Uterus (tissue), 4 donors: ENCODE measurements around the gene SNTB2. TPM values are rescaled to one million over a fixed set of nuclear protein-coding genes. Genes with fewer than 3 reads are reported as not detected.

Experiments used
- DNase-seq, 2 donors: peaks; one replicate each; pipeline ENCODE4 v3.0.0-alpha.2; 2019 to 2020
- H3K27ac ChIP-seq, 2 donors: fragments of 200-600 bp; sonication (generic); 1 replicate in 1 of 2; 2 replicates in 1 of 2; pipeline ENCODE4 v1.5.1; 2016 to 2018
- H3K27me3 ChIP-seq, 2 donors: fragments of 200-600 bp; sonication (generic); one replicate each; pipeline ENCODE4 v1.5.1; 2018 to 2019; ENCODE audit warnings: control low read depth in 1 of 2
- H3K36me3 ChIP-seq, 2 donors: fragments of 200-600 bp; sonication (generic); one replicate each; pipeline ENCODE4 v1.5.1; 2019; ENCODE audit warnings: control low read depth in 1 of 2
- H3K4me1 ChIP-seq, 2 donors: fragments of 200-600 bp; sonication (generic); one replicate each; pipeline ENCODE4 v1.5.1; 2018 to 2019; ENCODE audit warnings: control low read depth in 1 of 2
- H3K4me3 ChIP-seq, 2 donors: fragments of 200-600 bp; sonication (generic); 1 replicate in 1 of 2; 2 replicates in 1 of 2; pipeline ENCODE4 v1.5.1; 2018 to 2019; ENCODE audit warnings: mild to moderate bottlenecking in 1 of 2
- H3K9me3 ChIP-seq, 2 donors: fragments of 200-600 bp; sonication (generic); one replicate each; pipeline ENCODE4 v1.5.1; 2019; ENCODE audit warnings: control low read depth in 1 of 2
- POLR2A ChIP-seq, 2 donors: fragments of 450-650 bp; IDR thresholded peaks; one replicate each; pipeline ENCODE4 v1.6.1; 2016; ENCODE audit warnings: antibody characterized with exemption in 2 of 2, mild to moderate bottlenecking in 1 of 2, moderate library complexity in 1 of 2
- intact Hi-C: fragments of 100-400 bp; cut with DNase I; formaldehyde crosslinking; loops from one replicate; pipeline ENCODE4 v1.15.1; 2023; ENCODE audit warnings: low total_unique reads
- total RNA-seq, 4 donors: library from RNA; depleted of rRNA in 3 of 4; stranded (reverse); fragments of >200 nt in 3 of 4; gene quantifications; one replicate each; pipeline versions ENCODE4 v1.1.0 to v1.2.4, GENCODE V29; 2014 to 2023
- TF ChIP-seq, protein P1 (sequence below), 4 experiments: fragments of 200-600 bp in 2 of 4; fragments of 450-650 bp in 2 of 4; sonication (generic) in 2 of 4; IDR thresholded peaks; one replicate each; pipeline ENCODE4 v1.5.1; 2016 to 2019; ENCODE audit warnings: antibody characterized with exemption in 4 of 4, mild to moderate bottlenecking in 2 of 4, moderate library complexity in 1 of 4
- donor health status: DM: yes; HTN: yes; CAD: no.

The SNTB2 gene
- total RNA-seq, 4 donors from 2014 or later, result 28.2 to 88.0 (median 59.5) TPM

DNA sequence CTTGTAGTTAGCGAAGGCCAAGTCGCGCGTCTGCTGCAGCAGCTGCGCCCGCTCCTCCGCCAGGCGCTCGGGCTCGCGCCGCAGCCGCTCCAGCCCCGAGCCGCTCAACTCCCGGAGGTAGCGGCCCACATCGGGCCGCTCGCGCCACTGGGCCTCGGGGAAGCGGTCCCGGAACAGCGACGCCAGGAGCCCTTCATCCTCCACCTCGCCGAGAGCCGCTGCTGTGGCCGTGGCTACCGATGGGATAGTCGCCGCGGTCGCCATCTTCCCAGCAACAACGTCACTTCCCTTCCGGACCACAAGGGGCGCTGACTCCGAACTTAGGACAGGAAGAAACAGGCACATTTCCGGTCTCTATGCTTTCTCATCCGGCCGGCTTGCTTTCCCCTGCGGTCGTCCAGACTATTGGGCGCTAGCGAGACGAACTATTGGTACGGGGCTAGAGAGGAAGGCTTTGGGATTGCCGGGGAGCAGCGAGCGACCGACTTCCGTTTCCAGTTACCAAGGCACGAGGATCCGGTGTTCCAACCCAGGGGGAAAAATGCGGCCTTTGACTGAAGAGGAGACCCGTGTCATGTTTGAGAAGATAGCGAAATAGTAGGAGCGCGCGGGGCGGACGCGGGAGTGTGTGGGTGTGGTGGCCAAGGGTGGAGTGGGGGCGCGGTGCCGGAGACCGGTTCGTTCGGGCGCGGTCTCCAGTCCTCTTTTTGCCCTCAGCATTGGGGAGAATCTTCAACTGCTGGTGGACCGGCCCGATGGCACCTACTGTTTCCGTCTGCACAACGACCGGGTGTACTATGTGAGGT lies 152.5 kb downstream of the SNTB2 start, which contains the start of the genes COG8 and NIP7:
Gene COG8 (minus strand): TSS at position 276 of the 806 bp plus-strand sequence. CDS start 12 bp downstream, at position 264.
Gene NIP7 (plus strand): TSS at position 484 of the 806 bp plus-strand sequence. CDS start 58 bp downstream, at position 542.
- intact Hi-C loops, result no loop called here
- Histone ChIP-seq H3K4me1 (peaks cover 7 to 10% of the 10 kb centered on the region in 2 donors), H3K9me3 (no peaks in the 10 kb centered on the region), H3K36me3 (peaks cover 0 to 4% of the 10 kb centered on the region in 2 donors), H3K27ac (peak within 1 kb of the TSS; percentile 85 to 92), H3K4me3 (peak within 1 kb of the TSS; percentile 75 to 95), H3K27me3 (no peaks in the 10 kb centered on the region)
- TF ChIP-seq, protein P1, sequence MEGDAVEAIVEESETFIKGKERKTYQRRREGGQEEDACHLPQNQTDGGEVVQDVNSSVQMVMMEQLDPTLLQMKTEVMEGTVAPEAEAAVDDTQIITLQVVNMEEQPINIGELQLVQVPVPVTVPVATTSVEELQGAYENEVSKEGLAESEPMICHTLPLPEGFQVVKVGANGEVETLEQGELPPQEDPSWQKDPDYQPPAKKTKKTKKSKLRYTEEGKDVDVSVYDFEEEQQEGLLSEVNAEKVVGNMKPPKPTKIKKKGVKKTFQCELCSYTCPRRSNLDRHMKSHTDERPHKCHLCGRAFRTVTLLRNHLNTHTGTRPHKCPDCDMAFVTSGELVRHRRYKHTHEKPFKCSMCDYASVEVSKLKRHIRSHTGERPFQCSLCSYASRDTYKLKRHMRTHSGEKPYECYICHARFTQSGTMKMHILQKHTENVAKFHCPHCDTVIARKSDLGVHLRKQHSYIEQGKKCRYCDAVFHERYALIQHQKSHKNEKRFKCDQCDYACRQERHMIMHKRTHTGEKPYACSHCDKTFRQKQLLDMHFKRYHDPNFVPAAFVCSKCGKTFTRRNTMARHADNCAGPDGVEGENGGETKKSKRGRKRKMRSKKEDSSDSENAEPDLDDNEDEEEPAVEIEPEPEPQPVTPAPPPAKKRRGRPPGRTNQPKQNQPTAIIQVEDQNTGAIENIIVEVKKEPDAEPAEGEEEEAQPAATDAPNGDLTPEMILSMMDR (IDR thresholded peaks at IDR 0.05), result peak; percentile 81 to 91 (median 86)
- TF ChIP-seq POLR2A (IDR thresholded peaks at IDR 0.05), result peak in 1 of 2 donors; percentile 60
- DNase-seq, result peak; percentile 93 to 95

DNA sequence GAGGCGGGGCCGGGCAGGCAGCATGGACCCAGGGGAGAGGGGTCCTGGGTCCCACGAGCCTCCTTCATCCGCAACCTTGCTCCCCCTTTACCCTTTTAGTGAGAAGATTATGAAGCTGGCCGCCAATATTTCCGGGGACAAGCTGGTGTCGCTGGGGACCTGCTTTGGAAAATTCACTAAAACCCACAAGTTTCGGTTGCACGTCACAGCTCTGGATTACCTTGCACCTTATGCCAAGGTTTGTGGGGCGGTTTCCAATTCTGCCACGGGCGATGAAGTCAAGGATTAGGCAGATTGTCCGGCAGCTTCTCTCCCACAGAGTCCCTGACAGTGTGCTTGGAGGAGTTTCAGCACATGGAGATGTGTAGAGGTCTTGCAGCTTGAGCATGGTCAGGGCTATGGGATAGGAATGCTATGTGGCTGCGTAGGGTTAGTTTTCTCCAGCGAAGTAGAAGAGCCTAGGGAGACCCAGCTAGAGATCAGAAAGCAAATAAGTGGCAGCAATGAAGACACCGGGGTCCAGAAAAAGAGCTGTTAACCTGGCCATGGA lies 153.2 kb downstream of the SNTB2 start:
- H3K36me3 ChIP-seq, result peaks cover 0 to 4% of the 10 kb centered on the region in 2 donors
- no peaks in the 10 kb centered on the region for H3K27me3 ChIP-seq
- peaks cover 7 to 10% of the 10 kb centered on the region in 2 donors for H3K4me1 ChIP-seq
- intact Hi-C loops, result no loop called here
- H3K27ac ChIP-seq, result peak overlapping the region; percentile 85 to 92
- H3K9me3 ChIP-seq, result no peaks in the 10 kb centered on the region
- DNase-seq, result no peak
- peak overlapping the region; percentile 75 to 95 for H3K4me3 ChIP-seq
- no peak for TF ChIP-seq POLR2A (IDR thresholded peaks at IDR 0.05)
- TF ChIP-seq, protein P1 (IDR thresholded peaks at IDR 0.05), result no peak

DNA sequence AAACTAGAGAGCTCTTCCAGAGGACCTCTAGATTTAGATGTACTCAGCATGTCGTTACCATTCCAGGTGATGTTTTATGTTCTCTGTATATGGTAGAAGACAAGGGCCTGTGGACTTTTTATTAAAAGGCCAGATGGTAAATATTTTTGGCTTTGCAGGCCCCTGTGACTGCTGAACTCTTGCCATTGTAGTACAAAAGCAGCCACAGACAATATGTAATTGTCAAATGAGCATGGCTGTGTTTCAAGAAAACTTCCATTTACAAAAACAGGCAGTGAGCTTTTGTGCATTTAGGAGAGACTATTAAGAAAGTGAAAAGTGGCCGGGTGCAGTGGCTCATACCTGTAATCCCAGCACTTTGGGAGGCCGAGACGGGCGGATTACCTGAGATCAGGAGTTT lies 157.2 kb downstream of the SNTB2 start:
- Histone ChIP-seq H3K4me3 (no peak overlapping the region), H3K9me3 (no peaks in the 10 kb centered on the region), H3K27ac (no peak overlapping the region), H3K27me3 (no peaks in the 10 kb centered on the region), H3K4me1 (no peaks in the 10 kb centered on the region), H3K36me3 (peaks cover 0 to 4% of the 10 kb centered on the region in 2 donors)
- intact Hi-C loops, result no loop called here
- no peak for TF ChIP-seq POLR2A (IDR thresholded peaks at IDR 0.05)
- TF ChIP-seq, protein P1 (IDR thresholded peaks at IDR 0.05), result no peak
- DNase-seq, result no peak

DNA sequence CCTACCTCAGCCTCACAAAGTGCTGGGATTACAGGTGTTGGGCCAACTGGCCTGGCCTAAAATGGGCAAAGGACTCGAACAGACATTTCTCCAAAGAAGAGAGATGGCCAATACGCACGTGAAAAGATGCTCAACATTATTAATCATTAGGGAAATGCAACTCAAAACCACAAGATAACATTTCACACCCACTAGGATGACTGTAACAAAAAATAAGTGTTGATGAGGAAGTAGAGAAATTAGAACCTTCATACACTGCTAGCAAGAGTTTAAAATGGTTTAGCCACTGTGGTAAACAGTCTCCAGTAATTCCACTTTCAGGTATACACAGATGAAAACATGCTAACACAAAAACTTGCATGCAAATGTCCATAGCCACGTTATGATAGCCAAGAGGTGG lies 159.0 kb downstream of the SNTB2 start:
- no peak for TF ChIP-seq POLR2A (IDR thresholded peaks at IDR 0.05)
- TF ChIP-seq, protein P1 (IDR thresholded peaks at IDR 0.05), result no peak
- Histone ChIP-seq H3K4me3 (no peak overlapping the region), H3K27ac (no peak overlapping the region), H3K36me3 (peaks cover 0 to 4% of the 10 kb centered on the region in 2 donors), H3K27me3 (no peaks in the 10 kb centered on the region), H3K4me1 (no peaks in the 10 kb centered on the region), H3K9me3 (no peaks in the 10 kb centered on the region)
- intact Hi-C loops, result no loop called here
- no peak for DNase-seq

DNA sequence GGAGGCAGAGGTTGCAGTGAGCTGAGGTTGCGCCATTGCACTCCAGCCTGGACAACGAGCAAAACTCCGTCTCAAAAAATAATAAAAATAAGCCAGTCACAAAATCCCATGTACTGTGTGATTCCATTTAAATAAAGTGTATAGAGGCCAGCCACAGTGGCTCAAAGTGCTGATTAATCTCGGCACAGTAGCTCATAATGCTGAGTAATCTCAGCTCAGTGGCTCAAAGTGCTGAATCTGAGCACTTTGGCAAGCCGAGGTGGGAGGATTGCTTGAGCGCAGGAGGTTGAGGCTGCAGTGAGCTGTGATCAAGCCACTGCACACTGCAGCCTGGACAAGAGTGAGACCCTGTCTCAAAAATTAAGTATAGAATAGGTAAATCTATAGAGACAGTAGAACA lies 159.7 kb downstream of the SNTB2 start:
- H3K4me3 ChIP-seq, result no peak overlapping the region
- H3K9me3 ChIP-seq, result no peaks in the 10 kb centered on the region
- no peak overlapping the region for H3K27ac ChIP-seq
- no peaks in the 10 kb centered on the region for H3K4me1 ChIP-seq
- intact Hi-C loops, result no loop called here
- TF ChIP-seq, protein P1 (IDR thresholded peaks at IDR 0.05), result no peak
- TF ChIP-seq POLR2A (IDR thresholded peaks at IDR 0.05), result no peak
- peaks cover 0 to 4% of the 10 kb centered on the region in 2 donors for H3K36me3 ChIP-seq
- no peaks in the 10 kb centered on the region for H3K27me3 ChIP-seq
- DNase-seq, result no peak
